GM21786 (cell line): ENCODE results near the gene XXYLT1.
"Not testable (repeated sequence)": the region's sequence is repeated elsewhere in the genome, so short reads cannot be mapped to it uniquely, and the experiment has no call there.

ENCODE experiments used
- ATAC-seq: cut with Tn5 transposase; IDR thresholded peaks from one replicate; pipeline ENCODE4 v1.9.1; 2021; ENCODE audit not compliant: unreplicated experiment

The XXYLT1 gene

DNA sequence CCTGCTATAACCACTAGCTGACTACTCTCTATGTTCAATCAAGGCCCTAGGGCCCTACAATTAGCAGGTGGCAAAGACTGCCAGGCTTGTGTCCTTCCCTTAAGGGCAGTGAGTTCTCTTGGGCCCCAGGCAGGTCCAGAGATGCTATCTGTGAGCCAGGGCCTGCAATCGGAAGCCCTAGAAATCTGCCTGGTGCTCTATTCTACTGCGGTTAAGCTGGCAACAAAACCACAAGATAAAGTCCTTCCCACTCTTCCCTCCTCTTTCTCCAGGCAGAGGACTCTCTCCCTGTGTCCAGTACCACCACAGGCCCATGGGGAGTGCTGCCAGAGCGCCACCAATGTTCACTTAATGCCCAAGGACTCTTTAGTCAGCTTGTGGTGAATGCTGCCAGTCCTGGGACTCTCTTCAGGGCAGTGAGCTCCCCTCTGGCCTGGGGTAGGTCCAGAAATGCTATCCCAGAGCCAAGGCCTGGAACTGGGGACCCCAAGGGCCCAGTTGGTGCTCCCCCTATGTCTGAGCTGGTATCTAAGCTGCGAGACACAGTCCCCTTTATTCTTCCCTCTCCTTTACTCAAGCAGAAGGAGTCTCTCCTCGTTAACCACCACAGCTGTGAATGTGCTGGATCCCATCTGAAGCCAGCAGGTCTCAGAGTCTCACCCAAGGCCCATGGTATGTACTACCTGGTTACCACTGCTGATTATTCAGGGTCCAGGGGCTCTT is 34.7 kb downstream of the XXYLT1 start:
- ATAC-seq, result no peak

DNA sequence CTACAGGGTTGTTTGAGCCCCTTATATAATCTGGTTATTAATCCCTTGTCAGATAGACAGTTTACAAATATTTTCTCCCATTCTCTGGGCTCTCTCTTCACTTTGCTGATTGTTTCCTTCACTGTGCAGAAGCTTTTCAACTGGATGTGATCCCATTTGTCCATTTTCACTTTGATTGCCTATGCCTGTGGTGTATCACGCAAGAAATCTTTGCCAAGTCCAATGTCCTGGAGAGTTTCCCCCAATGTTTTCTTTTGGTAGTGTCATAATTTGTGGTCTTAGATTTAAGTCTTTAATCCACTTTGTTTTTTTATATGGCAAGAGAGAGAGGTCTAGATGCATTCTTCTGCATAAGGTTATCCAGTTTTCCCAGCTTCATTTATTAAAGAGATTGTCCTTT is 40.7 kb downstream of the XXYLT1 start:
- ATAC-seq, result no peak

DNA sequence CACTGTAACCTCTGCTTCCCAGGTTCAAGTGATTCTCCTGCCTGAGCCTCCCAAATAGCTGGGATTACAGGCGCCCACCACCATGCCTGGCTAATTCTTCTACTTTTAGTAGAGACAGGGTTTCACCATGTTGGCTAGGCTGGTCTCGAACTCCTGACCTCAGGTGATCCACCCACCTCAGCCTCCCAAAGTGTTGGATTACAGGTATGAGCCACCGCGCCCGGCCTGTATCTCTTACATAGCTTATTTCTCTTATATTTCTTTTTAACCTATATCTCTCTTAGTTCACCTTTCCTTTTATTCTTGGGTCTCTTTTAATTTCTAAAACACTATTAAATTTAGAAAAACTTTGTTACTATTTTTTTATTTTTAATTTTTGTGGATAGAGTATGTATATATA is 42.1 kb downstream of the XXYLT1 start:
- ATAC-seq, result not testable (repeated sequence)

DNA sequence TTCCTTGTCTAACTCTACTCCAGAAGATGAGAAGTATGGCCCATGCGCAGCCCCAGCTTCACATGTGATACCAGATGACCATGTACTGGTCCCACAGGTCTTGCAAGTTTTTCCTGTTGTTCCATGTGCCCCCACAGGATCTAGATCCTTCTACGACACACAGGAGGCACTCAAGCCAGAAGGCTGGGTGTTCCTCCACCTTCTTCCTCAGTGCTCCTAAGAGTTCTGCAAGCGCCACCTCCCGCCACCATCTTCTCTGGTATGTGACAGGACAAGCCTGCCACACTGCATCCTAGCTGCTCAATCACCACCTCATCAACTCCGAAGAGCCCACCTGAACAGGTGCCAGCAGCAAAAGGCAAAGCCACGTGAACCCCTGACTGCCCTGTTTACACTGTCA is 43.1 kb downstream of the XXYLT1 start:
- no peak for ATAC-seq

DNA sequence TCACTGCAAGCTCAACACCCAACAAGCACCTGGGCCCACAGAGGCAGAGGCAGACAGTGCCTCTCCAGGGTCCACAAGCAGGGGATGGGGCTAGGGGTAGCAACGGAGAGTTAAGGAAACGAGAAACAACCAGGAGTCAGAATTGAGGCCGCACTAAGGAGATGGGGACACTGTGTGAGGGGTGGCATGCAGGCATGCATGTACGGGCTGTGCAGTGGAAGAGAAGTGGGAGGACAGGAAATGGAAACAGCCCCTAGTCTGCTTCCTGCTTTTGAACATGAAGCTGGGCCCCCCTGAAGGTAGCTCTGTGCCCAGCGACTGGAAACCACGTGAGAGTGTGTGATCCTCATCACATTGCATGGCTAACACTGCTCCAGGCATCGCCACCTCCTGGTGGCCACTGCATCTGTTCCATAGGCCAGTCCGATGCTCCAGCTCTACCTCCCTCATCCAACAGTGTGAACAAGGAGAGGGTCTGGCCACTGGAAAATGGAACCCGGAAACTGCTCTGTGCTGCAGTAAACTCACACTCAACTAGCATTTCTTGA is 44.0 kb downstream of the XXYLT1 start:
- ATAC-seq, result no peak

DNA sequence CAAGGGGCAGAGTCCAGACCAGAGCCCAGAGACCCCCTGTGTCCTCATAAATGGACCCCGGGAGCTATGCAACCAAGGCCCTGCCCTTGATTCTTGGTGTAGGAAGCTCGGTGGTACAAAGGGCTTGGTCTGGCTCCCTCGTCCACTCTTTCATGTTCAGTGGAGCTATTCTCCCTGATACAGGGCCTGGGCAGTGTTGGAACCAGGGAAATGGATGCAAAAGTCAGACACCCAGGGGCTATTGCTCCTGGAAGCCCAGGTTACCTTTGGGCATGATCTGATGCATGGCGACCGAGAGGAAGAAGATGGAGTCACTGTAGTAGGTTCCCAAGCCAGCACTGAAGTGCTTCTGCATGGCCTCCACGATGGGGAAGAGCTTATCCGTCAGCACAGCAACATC is 44.5 kb downstream of the XXYLT1 start:
- no peak for ATAC-seq

DNA sequence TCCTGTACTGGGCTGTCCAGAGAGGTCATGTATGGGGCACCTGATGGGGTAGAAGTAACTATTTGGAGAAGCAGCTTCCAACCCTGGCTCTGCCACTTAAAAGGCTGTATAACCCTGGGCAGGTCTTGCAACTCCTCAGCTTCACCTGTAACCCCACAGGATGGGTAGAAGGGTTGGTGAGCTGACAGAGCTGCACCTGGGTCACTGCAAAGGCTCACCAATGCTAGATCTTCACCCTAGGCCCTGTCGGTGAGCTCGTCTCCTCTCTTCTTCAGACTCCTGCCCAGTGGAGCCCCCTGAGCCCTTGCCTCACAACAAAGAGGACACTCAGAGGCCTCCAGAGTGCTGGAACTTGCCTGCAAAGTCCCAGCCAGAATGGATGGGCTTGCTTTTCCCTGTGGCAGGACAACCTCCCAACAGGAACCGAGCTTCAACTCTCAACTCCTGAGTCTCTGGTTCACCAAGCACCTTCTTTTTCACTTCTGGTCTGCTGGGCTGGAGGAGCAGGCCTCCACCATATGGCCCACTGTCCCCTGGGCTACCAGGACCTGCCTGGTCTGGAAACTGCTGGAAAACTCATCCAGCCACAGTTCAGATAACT is 45.9 kb downstream of the XXYLT1 start:
- ATAC-seq, result no peak

DNA sequence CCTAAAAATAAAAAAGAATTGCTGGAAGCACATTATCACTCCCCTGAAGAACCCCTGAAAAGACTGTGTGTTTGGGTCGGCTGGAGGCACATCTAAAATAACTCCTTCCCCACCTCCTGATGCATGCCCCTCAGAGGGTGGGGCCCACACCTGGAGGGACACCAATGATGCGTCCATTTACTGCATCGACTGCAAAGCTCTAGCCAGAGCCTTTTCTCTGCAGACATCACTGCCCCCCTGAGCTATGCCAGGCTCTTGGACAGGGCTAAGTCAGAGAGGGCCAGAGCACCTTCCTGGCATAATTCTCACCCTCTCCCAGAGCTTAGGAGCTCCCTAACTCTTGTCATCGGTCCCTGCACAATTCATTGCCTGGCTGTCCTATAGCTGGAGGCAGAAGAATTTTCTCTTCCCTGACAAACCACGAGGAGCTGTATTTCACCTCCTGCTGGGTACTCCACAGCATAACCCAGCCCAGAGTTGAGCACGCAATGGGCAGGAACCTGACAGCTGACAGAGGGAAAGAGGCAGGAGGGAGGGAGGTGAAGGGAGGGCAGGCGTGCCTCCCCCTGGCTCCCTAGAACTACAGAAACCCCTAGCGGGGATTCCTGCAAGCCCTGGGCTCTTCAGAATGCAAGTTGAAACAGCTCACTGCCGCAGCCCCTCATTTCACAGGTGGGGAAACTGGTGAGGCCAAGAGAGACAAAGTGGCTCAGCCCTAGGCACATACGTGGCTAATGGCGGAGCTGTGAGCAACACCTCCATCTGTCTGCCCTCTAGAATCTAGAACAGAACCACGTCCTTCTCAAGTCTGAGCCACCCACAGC is 46.6 kb downstream of the XXYLT1 start:
- no peak for ATAC-seq

DNA sequence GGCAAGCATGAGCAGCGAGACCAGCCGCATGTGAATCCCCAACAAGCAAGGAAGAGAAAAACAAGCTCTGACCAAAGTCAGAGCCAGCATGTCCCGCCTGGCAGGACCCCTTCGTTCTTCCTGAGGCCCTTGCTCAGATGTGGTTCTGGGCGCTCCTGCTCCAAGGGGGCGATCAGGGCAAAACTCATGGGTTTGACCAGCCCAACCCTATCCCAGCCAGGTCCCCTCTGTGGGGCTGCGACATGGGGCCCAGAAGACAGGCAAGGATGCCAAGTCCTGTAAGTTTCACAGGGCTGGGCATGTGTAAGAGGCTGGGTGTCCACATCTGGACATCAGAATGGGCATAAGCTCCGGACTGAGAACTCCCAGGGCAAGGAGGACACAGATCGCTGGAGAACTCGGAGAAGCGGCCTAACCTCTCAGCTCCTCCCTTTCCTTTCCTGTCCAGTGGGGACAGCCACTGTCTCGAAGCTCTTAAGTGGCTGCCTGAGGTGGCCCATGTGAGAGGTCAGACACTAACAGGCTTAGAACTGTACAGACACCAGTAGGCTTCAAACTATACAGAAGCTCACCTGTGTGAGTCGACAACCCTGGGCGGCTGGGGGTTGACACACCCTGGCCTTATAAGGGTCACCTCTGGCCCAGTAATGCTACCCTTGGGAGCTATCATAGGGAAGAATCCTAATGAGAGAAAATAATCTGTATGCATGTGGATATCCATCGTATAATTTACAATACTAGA is 48.9 kb downstream of the XXYLT1 start:
- no peak for ATAC-seq

DNA sequence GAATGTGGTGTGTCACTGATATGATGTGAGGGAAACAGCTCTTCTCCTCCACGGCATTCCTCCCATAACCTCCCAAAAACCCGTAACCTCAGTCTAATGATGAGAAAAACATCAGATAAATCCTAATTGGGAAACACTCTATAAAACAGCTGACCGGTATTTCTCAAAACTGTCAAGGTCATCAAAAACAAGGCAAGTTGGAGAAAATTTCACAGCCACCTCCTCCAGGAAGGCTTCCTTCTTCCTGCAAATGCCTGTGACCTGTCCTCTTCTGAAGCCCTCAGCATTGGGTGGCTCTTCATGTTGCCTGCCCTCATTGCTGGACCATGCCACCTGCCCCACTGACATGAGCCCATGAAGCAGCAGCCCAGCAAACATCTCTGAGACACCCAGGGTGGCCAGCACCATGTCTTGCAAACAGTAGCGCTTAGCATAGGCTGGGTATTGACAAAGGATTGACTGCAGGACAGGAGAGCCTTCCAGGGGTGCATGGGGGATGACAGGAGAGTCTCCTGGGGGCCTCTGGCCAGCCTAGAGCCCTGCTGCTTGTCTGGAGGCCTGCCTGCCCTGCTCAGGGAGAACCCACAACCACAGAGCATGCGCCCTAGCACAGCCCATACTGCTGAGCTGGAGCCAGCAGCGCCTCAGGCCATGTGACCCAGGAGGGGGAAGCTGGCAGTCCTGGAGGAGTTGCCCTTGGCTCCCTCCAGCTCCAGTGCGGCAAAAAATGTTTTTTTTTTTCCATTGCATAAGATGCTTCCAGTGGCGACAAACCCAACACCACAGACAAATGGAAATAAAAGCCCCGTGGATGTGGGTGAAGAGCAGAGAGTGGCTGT is 49.7 kb downstream of the XXYLT1 start:
- ATAC-seq, result no peak

DNA sequence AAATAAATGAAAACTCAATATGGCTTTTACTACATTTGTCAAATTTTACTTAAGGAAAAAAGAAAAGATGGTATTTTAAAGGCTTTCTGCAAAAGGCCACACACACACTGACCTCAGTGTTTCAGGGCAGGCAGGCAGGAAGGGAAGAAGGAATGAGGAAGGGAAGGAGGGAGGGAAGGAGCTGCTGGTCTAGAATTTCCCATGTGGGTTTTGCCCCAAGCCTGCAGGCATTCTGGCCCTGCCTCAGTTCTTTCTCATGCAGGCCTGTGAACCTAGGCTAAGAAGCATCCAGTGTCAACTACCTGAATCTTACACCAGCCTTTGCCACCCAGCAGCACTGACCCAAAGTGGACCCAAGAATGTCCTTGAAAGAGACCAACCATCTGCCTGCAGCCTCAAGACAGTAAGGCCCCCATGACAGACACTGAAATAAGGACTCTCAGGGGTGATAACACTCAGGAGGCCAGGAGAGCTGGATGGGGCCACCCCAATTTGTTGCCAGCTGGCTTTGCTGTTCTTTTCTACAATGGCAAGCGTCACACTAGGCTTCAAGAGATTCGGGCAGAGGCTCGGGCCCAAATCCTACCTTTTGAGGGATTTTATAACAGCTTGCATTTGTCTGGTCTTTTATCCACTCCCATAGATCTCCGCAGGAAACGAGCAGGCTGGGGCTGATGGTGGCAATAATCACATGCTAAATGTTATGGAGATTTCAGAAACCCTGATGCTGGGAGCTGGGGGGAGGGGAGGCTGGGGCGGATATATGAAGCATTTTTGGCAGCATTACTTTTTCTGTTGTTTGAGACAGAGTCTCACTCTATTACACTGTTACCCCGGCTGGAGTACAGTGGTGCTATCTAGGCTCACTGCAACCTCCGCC is 51.4 kb downstream of the XXYLT1 start:
- no peak for ATAC-seq

DNA sequence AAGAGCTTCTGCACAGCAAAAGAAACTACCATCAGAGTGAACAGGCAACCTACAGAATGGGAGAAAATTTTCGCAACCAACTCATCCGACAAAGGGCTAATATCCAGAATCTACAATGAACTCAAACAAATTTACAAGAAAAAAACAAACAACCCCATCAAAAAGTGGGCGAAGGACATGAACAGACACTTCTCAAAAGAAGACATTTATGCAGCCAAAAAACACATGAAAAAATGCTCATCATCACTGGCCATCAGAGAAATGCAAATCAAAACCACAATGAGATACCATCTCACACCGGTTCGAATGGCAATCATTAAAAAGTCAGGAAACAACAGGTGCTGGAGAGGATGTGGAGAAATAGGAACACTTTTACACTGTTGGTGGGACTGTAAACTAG is 52.6 kb downstream of the XXYLT1 start:
- ATAC-seq, result not testable (repeated sequence)

DNA sequence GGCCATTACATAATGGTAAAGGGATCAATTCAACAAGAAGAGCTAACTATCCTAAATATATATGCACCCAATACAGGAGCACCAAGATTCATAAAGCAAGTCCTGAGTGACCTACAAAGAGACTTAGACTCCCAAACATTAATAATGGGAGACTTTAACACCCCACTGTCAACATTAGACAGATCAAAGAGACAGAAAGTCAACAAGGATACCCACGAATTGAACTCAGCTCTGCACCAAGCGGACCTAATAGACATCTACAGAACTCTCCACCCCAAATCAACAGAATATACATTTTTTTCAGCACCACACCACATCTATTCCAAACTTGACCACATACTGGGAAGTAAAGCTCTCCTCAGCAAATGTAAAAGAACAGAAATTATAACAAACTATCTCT is 55.4 kb downstream of the XXYLT1 start:
- ATAC-seq, result not testable (repeated sequence)

DNA sequence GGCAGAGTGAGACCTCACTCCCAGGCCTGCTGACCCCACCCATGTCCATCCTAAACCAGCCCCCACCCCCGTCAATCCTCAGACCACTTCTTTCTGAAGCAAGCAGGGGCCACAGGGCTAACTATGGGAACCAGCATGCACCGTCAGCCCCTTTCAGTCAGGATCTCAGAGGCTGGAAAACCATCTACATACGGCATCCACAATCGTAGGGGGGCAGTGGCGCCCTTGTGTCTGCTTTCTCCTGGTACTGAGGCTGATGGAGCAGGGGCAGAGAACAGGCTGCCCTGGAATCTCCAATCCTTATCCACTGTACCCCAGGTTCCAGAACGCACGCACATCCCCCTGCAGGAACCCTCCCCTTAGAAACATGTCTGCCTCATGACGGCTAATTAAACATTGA is 56.6 kb downstream of the XXYLT1 start:
- no peak for ATAC-seq

DNA sequence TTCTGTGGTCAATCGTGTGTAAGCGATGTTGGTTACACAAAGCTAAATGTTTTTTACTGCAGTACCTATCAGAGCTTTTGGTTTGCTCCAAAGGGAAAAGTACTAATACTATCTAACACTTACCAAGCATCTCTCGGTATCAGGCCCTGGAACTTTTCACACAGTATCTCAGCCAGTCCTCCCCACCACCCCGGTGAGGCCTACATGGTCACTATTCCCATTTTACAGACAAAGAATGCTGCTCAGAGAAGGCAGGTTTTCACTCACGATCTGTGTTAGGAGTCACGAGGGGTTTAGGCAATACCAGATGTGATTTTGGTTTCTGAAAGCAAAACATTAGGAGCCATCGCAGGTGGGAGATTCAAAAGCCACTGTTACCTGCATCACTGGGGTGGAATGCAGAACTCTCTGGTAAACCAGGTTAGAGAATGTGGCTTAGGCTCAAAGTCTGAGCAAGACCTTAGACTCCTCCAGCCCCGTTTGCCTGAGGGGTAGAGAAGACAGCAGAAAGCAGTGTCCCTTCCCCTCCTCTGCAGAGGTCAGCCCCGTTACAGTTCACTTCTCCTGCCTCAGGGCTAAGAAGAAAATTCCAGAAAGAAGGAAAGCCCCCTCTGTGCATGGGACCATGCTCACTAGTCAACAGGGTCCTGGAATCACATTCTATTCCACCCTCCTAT is 57.2 kb downstream of the XXYLT1 start:
- no peak for ATAC-seq

DNA sequence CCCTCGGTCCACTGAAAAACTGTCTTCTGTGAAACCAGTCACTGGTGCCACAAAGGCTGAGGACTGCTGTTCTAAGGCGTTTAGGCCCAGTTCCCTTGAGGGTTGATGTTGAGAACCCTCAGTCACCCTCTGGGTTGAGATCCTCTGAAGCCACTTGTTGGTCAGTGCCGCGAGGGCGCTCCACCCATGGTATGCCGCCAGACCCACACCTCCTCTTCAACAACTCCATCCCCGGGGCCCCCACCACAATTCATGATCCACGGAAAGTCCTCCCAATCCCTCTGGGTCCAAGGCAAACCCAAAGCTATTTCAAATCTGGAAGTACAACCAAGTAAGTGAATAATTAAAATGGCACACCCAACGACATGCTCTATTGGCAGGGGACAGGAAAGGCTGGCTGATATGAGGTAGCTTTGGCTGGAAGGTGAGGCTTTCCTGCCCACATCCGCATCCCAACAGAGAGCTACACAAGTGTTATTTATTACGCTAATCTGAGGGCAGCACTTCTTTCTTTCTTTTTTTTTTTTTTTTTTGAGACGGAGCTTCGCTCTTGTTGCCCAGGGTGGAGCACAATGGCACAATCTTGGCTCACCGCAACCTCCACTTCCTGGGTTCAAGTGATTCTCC is 58.1 kb downstream of the XXYLT1 start:
- ATAC-seq, result no peak

DNA sequence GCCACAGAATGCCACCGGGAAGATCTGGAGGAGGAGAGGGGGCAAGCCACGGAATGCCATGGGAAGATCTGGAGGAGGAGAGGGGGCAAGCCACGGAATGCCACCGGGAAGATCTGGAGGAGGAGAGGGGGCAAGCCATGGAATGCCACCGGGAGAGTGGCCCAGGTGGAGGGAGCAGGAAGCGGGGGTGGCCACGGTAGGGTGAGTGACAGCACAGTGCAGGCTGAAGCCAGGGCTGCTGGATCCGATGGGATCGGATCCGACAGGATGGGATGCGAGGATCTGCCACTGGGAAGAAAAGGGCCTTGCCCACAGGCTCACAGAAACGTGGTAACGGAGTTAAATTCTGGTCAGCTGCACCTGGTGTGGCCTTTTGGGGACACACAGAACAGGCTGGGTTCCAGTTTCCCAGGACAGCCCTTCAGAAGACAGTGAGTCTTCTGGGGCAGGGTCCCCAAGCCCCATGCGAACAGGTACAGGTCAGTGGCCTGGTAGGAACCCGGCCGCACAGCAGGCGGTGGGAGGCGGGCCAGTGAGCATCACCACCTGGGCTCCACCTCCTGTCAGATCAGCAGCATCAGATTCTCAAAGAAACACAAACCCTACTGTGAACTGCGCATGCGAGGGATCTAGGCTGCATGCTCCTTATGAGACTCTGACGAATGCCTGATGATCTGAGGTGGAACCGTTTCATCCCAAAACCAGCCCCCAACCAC is 58.8 kb downstream of the XXYLT1 start:
- no peak for ATAC-seq
